AG04450 (cell line): ENCODE results near the gene POLR1A. TPM values are rescaled to one million over a fixed set of nuclear protein-coding genes. Genes with fewer than 3 reads are reported as not detected.
A peak's percentile ranks its signal among the peaks of the same experiment; 100 is the strongest.

Experiments
- CTCF ChIA-PET: fragments of 300-600, 350-600 bp; formaldehyde crosslinking; extraction: SDS; loops from one replicate; lab custom pipeline; 2022; ENCODE audit warnings: antibody characterized with exemption, inconsistent platforms; lab: Charles Lee
- POLR2A ChIA-PET: fragments of 350-600 bp; formaldehyde crosslinking; extraction: SDS; loops from one replicate; lab custom pipeline; 2021; ENCODE audit warnings: antibody characterized with exemption, inconsistent platforms; lab: Yijun Ruan, JAX
- DNase-seq: peaks from one replicate; pipeline ENCODE4 v3.0.0-alpha.2; 2011; ENCODE audit warnings: low read depth, low spot score
- H3K27ac ChIP-seq: one replicate; pipeline ENCODE4 v1.5.1; 2012; ENCODE audit warnings: low read depth, low read length, control low read depth
- H3K27me3 ChIP-seq: one replicate; pipeline ENCODE4 v1.6.0; 2012; ENCODE audit warnings: low read length; ENCODE audit not compliant: control insufficient read depth, insufficient read depth
- H3K4me3 ChIP-seq: 2 replicates; pipeline ENCODE4 v1.5.1; 2011; ENCODE audit warnings: mild to moderate bottlenecking, low read depth, low read length, control low read depth
- H3K9me3 ChIP-seq: 2 replicates; pipeline ENCODE4 v1.5.1; 2012; ENCODE audit warnings: low read length; ENCODE audit not compliant: control insufficient read depth, insufficient read depth
- polyA plus RNA-seq: library from polyadenylated mRNA; depleted of rRNA; stranded (reverse); fragments of >200 nt; gene quantifications from 2 replicates; pipeline ENCODE4 v1.2.3, GENCODE V29; 2011
- TF ChIP-seq, protein P1 (sequence below): IDR thresholded peaks from 2 replicates; pipeline ENCODE4 v1.5.1; 2011; ENCODE audit warnings: low read depth, low read length, control low read depth, inconsistent platforms

The POLR1A gene
- polyA plus RNA-seq, 1 experiment, result 11.1 TPM

DNA sequence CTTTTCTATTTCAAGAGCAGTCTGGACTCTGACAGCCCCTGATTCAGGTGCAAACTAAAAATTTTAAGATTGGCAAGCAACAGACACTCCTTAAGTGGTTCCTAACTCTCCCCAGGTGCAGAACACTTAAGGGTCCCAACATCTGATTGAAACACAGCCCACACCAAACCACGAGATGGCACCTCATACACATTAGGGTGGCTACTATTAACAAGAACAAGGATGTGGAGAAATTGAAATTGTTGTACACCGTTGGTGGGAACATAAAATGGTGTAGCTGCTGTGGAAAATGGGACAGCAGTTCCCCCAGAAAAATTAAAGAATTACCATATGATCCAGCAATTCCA, 82.3 kb downstream of the POLR1A start:
- POLR2A ChIA-PET, result no interaction called here

DNA sequence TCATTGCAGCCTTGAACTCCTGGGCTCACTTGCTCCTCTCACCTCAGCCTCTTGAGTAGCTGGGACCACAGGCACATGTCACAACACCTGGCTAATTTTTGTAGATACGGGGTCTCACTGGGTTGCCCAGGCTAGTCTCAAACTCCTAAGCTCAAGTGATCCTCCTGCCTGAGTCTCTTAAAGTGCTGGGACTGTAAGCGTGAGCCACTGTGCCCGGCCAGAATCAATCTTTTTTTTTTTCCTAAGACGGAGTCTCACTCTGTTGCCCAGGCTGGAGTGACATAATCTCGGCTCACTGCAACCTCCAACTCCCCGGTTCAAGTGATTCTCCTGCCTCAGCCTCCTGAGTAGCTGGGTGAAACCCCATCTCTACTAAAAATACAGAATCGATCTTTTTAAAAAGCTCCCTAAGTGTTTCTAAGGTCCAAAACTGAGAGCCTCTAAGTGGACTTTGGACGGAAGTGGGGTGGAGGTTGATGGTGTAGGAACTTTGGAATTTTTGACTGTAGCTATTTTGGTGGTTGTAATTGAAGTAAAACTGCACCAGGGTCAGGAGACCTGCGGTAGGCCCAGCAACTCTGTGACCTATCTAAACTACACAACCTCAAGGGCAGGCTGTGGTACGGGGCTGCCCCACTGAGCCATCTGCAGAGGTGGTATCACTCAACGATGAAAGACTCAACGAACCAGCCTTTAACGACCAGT, 82.9 kb downstream of the POLR1A start:
- TF ChIP-seq, protein P1, sequence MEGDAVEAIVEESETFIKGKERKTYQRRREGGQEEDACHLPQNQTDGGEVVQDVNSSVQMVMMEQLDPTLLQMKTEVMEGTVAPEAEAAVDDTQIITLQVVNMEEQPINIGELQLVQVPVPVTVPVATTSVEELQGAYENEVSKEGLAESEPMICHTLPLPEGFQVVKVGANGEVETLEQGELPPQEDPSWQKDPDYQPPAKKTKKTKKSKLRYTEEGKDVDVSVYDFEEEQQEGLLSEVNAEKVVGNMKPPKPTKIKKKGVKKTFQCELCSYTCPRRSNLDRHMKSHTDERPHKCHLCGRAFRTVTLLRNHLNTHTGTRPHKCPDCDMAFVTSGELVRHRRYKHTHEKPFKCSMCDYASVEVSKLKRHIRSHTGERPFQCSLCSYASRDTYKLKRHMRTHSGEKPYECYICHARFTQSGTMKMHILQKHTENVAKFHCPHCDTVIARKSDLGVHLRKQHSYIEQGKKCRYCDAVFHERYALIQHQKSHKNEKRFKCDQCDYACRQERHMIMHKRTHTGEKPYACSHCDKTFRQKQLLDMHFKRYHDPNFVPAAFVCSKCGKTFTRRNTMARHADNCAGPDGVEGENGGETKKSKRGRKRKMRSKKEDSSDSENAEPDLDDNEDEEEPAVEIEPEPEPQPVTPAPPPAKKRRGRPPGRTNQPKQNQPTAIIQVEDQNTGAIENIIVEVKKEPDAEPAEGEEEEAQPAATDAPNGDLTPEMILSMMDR, result no peak
- H3K4me3 ChIP-seq, result no peak overlapping the region
- H3K9me3 ChIP-seq, result no peaks in the 10 kb centered on the region
- no peak for DNase-seq
- ChIA-PET POLR2A (no interaction called here), CTCF (interaction anchor here (2.5 kb wide), 1 partner anchor 196 kb away, joined by 8 read pairs; no protein-coding TSS in a partner anchor)
- peaks cover 2% of the 10 kb centered on the region for H3K27me3 ChIP-seq
- no peak overlapping the region for H3K27ac ChIP-seq

More for the DNA sequence above, 82.3 kb downstream of the POLR1A start:
- no peak overlapping the region for H3K27ac ChIP-seq
- DNase-seq, result no peak
- H3K27me3 ChIP-seq, result peaks cover under 1% of the 10 kb centered on the region
- CTCF ChIA-PET, result interaction anchor here (2.5 kb wide), 1 partner anchor 196 kb away, joined by 8 read pairs; no protein-coding TSS in a partner anchor
- H3K4me3 ChIP-seq, result no peak overlapping the region
- TF ChIP-seq, protein P1, result no peak
- no peaks in the 10 kb centered on the region for H3K9me3 ChIP-seq

DNA sequence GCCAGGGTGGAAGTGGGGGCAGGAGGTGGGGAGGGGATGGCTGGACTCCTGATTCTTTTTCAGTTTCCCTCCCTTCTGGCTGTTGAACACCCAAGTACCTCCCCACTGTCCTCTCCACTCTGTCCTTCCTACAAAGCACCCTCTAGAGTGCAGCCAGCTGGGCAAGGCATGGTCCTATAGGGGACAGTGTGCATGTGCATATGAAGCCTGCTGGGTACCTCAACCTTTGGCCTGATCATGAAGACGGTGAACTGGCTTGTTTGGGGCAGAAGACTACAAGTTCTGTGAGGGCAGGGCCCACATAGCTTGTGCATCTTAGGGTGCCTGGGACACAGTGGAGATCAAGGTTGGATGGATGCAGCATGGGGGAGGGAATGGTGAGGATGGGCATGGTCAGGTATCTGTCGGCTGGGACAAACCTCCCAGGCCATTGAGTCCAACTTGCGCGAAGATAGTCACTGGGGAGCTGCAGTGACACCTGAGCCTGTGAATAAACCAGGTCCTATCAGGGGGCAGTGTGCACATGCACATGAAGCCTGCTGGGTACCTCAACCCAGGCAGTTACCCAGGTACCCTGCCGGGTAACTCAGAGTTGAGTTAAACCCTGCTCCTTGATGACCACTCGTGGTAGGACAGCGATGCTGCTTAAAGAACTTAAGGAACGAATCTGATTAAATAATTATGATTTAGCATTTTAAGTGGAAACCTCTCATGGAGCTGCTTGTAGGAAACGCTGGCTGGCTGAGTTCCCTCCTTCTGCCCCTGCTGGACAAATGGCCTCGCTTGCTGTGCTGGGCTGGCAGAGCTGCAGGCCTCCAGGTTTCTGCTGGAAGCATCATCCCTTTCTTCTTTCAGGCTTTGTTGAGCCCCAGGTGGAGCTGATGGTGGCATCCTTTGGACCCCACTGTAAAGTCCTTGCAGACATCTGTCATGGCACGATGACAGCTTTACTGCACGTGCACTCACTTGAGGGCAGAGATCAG, 84.0 kb downstream of the POLR1A start:
- CTCF ChIA-PET, result interaction anchor here (0.6 to 2.5 kb wide), 3 partner anchors 13 to 194 kb away, joined by 3 to 8 read pairs (median 3); no protein-coding TSS in a partner anchor
- POLR2A ChIA-PET, result interaction anchor here (0.6 kb wide), 1 partner anchor 15 kb away, joined by 4 read pairs; no protein-coding TSS in a partner anchor
- no peak overlapping the region for H3K4me3 ChIP-seq
- no peak overlapping the region for H3K27ac ChIP-seq
- no peaks in the 10 kb centered on the region for H3K9me3 ChIP-seq
- peaks cover 2% of the 10 kb centered on the region for H3K27me3 ChIP-seq
- no peak for DNase-seq
- TF ChIP-seq, protein P1, result peak; percentile 35

DNA sequence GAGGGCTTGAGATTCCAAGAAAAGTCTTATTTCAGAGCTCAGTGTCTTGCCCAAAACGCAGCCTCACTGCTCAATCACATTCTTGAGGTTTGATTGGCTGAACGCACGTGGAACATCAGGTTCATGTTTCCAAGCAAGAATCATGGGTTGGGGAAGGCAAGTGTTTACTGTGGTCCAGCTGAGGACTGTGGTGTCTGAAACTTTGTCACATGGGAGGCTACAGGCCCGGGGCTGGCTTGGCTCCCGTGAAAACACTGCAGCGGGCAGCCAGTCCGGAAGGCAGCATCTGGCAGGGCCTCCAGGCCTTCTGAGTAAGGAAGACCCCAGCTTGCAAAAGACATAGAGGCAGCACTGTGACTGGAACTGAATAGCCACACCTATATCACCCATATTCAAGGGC, 84.7 kb downstream of the POLR1A start:
- no peak overlapping the region for H3K27ac ChIP-seq
- no peak for DNase-seq
- H3K4me3 ChIP-seq, result no peak overlapping the region
- POLR2A ChIA-PET, result no interaction called here
- TF ChIP-seq, protein P1, result no peak
- CTCF ChIA-PET, result no interaction called here
- no peaks in the 10 kb centered on the region for H3K9me3 ChIP-seq
- H3K27me3 ChIP-seq, result peaks cover 2% of the 10 kb centered on the region
